ENCODE data around the gene PDPN.
"Not testable (repeated sequence)": the region's sequence is repeated elsewhere in the genome, so short reads cannot be mapped to it uniquely, and the experiment has no call there.

Gene PDPN

GRCh38 chr1:13583595-13583965 lies at the start of gene PDPN:
Gene PDPN, plus strand, starts transcription at chr1:13583832. Its CDS starts 202 bp downstream, at chr1:13584034.
- DNase-seq (ENCODE audit: low read depth, low spot score): peak; percentile 89

GRCh38 chr1:13535227-13535626 lies 48.4 kb upstream of the PDPN start:
- no peak for DNase-seq (ENCODE audit: low read depth, low spot score)

GRCh38 chr1:13536571-13536970 lies 47.1 kb upstream of the PDPN start:
- no peak for DNase-seq (ENCODE audit: low read depth, low spot score)

GRCh38 chr1:13538832-13539231 lies 44.8 kb upstream of the PDPN start:
- DNase-seq (ENCODE audit: low read depth, low spot score): no peak

GRCh38 chr1:13539683-13540082 lies 43.9 kb upstream of the PDPN start:
- DNase-seq (ENCODE audit: low read depth, low spot score): no peak

- no peak for DNase-seq (ENCODE audit: low read depth, low spot score)
Observed at GRCh38 chr1:13540866-13541265, 42.8 kb upstream of the PDPN start.

GRCh38 chr1:13541435-13542215 lies 42.0 kb upstream of the PDPN start:
- no peak for DNase-seq (ENCODE audit: low read depth, low spot score)

GRCh38 chr1:13543451-13544220 lies 40.0 kb upstream of the PDPN start:
- DNase-seq (ENCODE audit: low read depth, low spot score): peak; percentile 62

- DNase-seq (ENCODE audit: low read depth, low spot score): no peak
Observed at GRCh38 chr1:13544221-13544556, 39.4 kb upstream of the PDPN start.

GRCh38 chr1:13546791-13547190 lies 36.8 kb upstream of the PDPN start:
- no peak for DNase-seq (ENCODE audit: low read depth, low spot score)

GRCh38 chr1:13548281-13548680 lies 35.4 kb upstream of the PDPN start:
- no peak for DNase-seq (ENCODE audit: low read depth, low spot score)

- no peak for DNase-seq (ENCODE audit: low read depth, low spot score)
Observed at GRCh38 chr1:13549021-13549420, 34.6 kb upstream of the PDPN start.

GRCh38 chr1:13549521-13549920 lies 34.1 kb upstream of the PDPN start:
- DNase-seq (ENCODE audit: low read depth, low spot score): no peak

- DNase-seq (ENCODE audit: low read depth, low spot score): peak; percentile 38
Observed at GRCh38 chr1:13550663-13551062, 33.0 kb upstream of the PDPN start.

- no peak for DNase-seq (ENCODE audit: low read depth, low spot score)
Observed at GRCh38 chr1:13554798-13555197, 28.8 kb upstream of the PDPN start.

- DNase-seq (ENCODE audit: low read depth, low spot score): peak; percentile 59
Observed at GRCh38 chr1:13556224-13556764, 27.3 kb upstream of the PDPN start.

GRCh38 chr1:13560541-13560940 lies 23.1 kb upstream of the PDPN start:
- DNase-seq (ENCODE audit: low read depth, low spot score): no peak

- not testable (repeated sequence) for DNase-seq (ENCODE audit: low read depth, low spot score)
Observed at GRCh38 chr1:13562981-13563380, 20.7 kb upstream of the PDPN start.

GRCh38 chr1:13564073-13564472 lies 19.6 kb upstream of the PDPN start:
- no peak for DNase-seq (ENCODE audit: low read depth, low spot score)

- DNase-seq (ENCODE audit: low read depth, low spot score): peak; percentile 34
Observed at GRCh38 chr1:13570435-13570834, 13.2 kb upstream of the PDPN start.

- no peak for DNase-seq (ENCODE audit: low read depth, low spot score)
Observed at GRCh38 chr1:13570924-13571323, 12.7 kb upstream of the PDPN start.

GRCh38 chr1:13573586-13573985 lies 10.0 kb upstream of the PDPN start:
- DNase-seq (ENCODE audit: low read depth, low spot score): no peak

GRCh38 chr1:13576926-13577325 lies 6.7 kb upstream of the PDPN start:
- DNase-seq (ENCODE audit: low read depth, low spot score): no peak
